IMR-90 (cell line): ENCODE measurements around the gene NAGPA. TPM values are rescaled to one million over a fixed set of nuclear protein-coding genes. Genes with fewer than 3 reads are reported as not detected.

Source experiments
- ATAC-seq: fragments of 200-7000 bp; cut with Tn5 transposase; 2 replicates; pipeline ENCODE4 v1.9.1; 2020; ENCODE audit warnings: low read depth, mild to moderate bottlenecking, moderate library complexity
- BruUV-seq: library from RNA; stranded (reverse); fragments of 400-500 nt; replicated peaks from 2 replicates; lab custom pipeline; 2021; lab: Mats Ljungman, UMichigan
- CTCF ChIA-PET: fragments of 300-600 bp; formaldehyde crosslinking; extraction: SDS; loops from one replicate; lab custom pipeline; 2021; ENCODE audit warnings: antibody characterized with exemption; lab: Yijun Ruan, JAX
- POLR2A ChIA-PET: fragments of 300-600 bp; sonication (Branson Sonifier 250); formaldehyde crosslinking; loops from one replicate; lab custom pipeline; 2022; ENCODE audit warnings: antibody characterized with exemption; ENCODE audit not compliant: unreplicated experiment; lab: Charles Lee
- DNase-seq: peaks from one replicate; pipeline ENCODE4 v3.0.0; 2013
- H2AFZ ChIP-seq: replicated peaks from 2 replicates; pipeline ENCODE3; 2013; ENCODE audit warnings: low read length, mild to moderate bottlenecking; ENCODE audit not compliant: poor library complexity
- H2AK5ac ChIP-seq: 2 replicates; pipeline ENCODE4 v1.6.1; 2013; ENCODE audit warnings: low read depth, low read length, inconsistent platforms
- H2AK9ac ChIP-seq: replicated peaks from 2 replicates; pipeline ENCODE3; 2013; ENCODE audit warnings: mild to moderate bottlenecking, low read depth, low read length, moderate library complexity; ENCODE audit not compliant: poor library complexity
- H2BK120ac ChIP-seq: 2 replicates; pipeline ENCODE4 v1.6.1; 2013; ENCODE audit warnings: low read depth, low read length, inconsistent platforms
- H2BK15ac ChIP-seq: 3 replicates; pipeline ENCODE4 v1.6.1; 2013; ENCODE audit warnings: low read depth, low read length, inconsistent platforms
- H2BK20ac ChIP-seq: 2 replicates; pipeline ENCODE4 v1.6.1; 2013; ENCODE audit warnings: low read depth, mild to moderate bottlenecking, inconsistent platforms, low read length, moderate library complexity
- H2BK5ac ChIP-seq: 2 replicates; pipeline ENCODE4 v1.6.1; 2013; ENCODE audit warnings: mild to moderate bottlenecking, low read depth, low read length, inconsistent platforms; ENCODE audit not compliant: poor library complexity, severe bottlenecking
- H3K14ac ChIP-seq: replicated peaks from 2 replicates; pipeline ENCODE4 v1.6.1; 2013; ENCODE audit warnings: low read depth, low read length, inconsistent platforms
- H3K18ac ChIP-seq: 2 replicates; pipeline ENCODE4 v1.6.1; 2013; ENCODE audit warnings: low read depth, low read length, control low read depth
- H3K23ac ChIP-seq: 2 replicates; pipeline ENCODE4 v1.6.1; 2013; ENCODE audit warnings: low read depth, low read length, inconsistent platforms
- H3K27ac ChIP-seq: 2 replicates; pipeline ENCODE4 v1.5.1; 2013; ENCODE audit warnings: mild to moderate bottlenecking, control low read depth, low read length; ENCODE audit not compliant: insufficient read depth
- H3K27me3 ChIP-seq: 2 replicates; pipeline ENCODE4 v1.6.1; 2013; ENCODE audit warnings: low read length; ENCODE audit not compliant: control insufficient read depth, insufficient read depth
- H3K36me3 ChIP-seq: 2 replicates; pipeline ENCODE4 v1.6.1; 2013; ENCODE audit warnings: low read length, mixed read lengths; ENCODE audit not compliant: control insufficient read depth, insufficient read depth
- H3K4ac ChIP-seq: 2 replicates; pipeline ENCODE4 v1.6.1; 2013; ENCODE audit warnings: low read depth, low read length, inconsistent platforms
- H3K4me1 ChIP-seq: 2 replicates; pipeline ENCODE4 v1.6.1; 2013; ENCODE audit warnings: low read length, mixed read lengths; ENCODE audit not compliant: control insufficient read depth, insufficient read depth
- H3K4me2 ChIP-seq: 2 replicates; pipeline ENCODE4 v1.6.1; 2013; ENCODE audit warnings: low read depth, mild to moderate bottlenecking, control low read depth, low read length, moderate library complexity
- H3K4me3 ChIP-seq: 2 replicates; pipeline ENCODE4 v1.5.1; 2013; ENCODE audit warnings: low read depth, mild to moderate bottlenecking, control low read depth, low read length, moderate library complexity; ENCODE audit not compliant: insufficient read depth
- H3K56ac ChIP-seq: 2 replicates; pipeline ENCODE4 v1.6.1; 2013; ENCODE audit warnings: low read length, inconsistent platforms; ENCODE audit not compliant: insufficient read depth; ENCODE audit errors: extremely low read depth
- H3K79me1 ChIP-seq, 2 experiments: 2 replicates each; pipeline ENCODE4 v1.6.1; 2013; ENCODE audit warnings: low read length in 2 of 2, inconsistent platforms in 1 of 2, low read depth in 1 of 2
- H3K9ac ChIP-seq: 2 replicates; pipeline ENCODE4 v1.6.1; 2013; ENCODE audit warnings: low read depth, low read length, control low read depth
- H3K9me1 ChIP-seq: 2 replicates; pipeline ENCODE4 v1.6.1; 2013; ENCODE audit warnings: low read length, inconsistent platforms; ENCODE audit not compliant: insufficient read depth
- H3K9me3 ChIP-seq: 2 replicates; pipeline ENCODE4 v1.6.1; 2013; ENCODE audit warnings: low read length; ENCODE audit not compliant: control insufficient read depth, insufficient read depth
- H4K20me1 ChIP-seq: 2 replicates; pipeline ENCODE4 v1.6.1; 2013; ENCODE audit warnings: low read length, inconsistent platforms; ENCODE audit not compliant: insufficient read depth
- H4K5ac ChIP-seq: 2 replicates; pipeline ENCODE4 v1.6.1; 2013; ENCODE audit warnings: mild to moderate bottlenecking, low read depth, low read length, control low read depth
- H4K8ac ChIP-seq, 2 experiments: 2 replicates each; pipeline ENCODE4 v1.6.1; 2013; ENCODE audit warnings: low read depth in 2 of 2, low read length in 2 of 2, control low read depth in 1 of 2, inconsistent platforms in 1 of 2
- H4K91ac ChIP-seq: 2 replicates; pipeline ENCODE4 v1.6.1; 2013; ENCODE audit warnings: low read depth, low read length, inconsistent platforms; ENCODE audit not compliant: insufficient read depth
- BHLHE40 ChIP-seq: fragments of 150-350 bp; IDR thresholded peaks from 2 replicates; pipeline ENCODE4 v1.6.1; 2016; ENCODE audit warnings: mild to moderate bottlenecking, low read depth, low read length
- CEBPB ChIP-seq: IDR thresholded peaks from 2 replicates; pipeline ENCODE4 v1.6.1; 2012; ENCODE audit warnings: low read depth, low read length, improper control_type of control experiment
- CHD1 ChIP-seq: IDR thresholded peaks from 2 replicates; pipeline ENCODE4 v1.6.1; 2012; ENCODE audit warnings: low read depth, low read length, improper control_type of control experiment
- ELK1 ChIP-seq: fragments of 150-350 bp; IDR thresholded peaks from 2 replicates; pipeline ENCODE4 v1.6.1; 2016; ENCODE audit warnings: low read depth, mild to moderate bottlenecking, low read length, moderate library complexity, borderline replicate concordance
- FOS ChIP-seq: fragments of 150-350 bp; IDR thresholded peaks from 2 replicates; pipeline ENCODE4 v1.6.1; 2016; ENCODE audit warnings: low read depth, low read length
- MAFK ChIP-seq: IDR thresholded peaks from 2 replicates; pipeline ENCODE4 v1.6.1; 2012; ENCODE audit warnings: low read depth, low read length, improper control_type of control experiment
- MAZ ChIP-seq: IDR thresholded peaks from 2 replicates; pipeline ENCODE4 v1.6.1; 2012; ENCODE audit warnings: low read depth, mild to moderate bottlenecking, low read length, improper control_type of control experiment, moderate library complexity, borderline replicate concordance
- MXI1 ChIP-seq: IDR thresholded peaks from 2 replicates; pipeline ENCODE4 v1.6.1; 2012; ENCODE audit warnings: low read depth, mild to moderate bottlenecking, low read length, moderate library complexity, borderline replicate concordance
- NFE2L2 ChIP-seq: fragments of 150-350 bp; IDR thresholded peaks from 2 replicates; pipeline ENCODE4 v1.6.1; 2016; ENCODE audit warnings: low read depth, mild to moderate bottlenecking, low read length
- POLR2A ChIP-seq: IDR thresholded peaks from 2 replicates; pipeline ENCODE4 v1.6.1; 2012; ENCODE audit warnings: mild to moderate bottlenecking, low read depth, low read length
- RAD21 ChIP-seq: IDR thresholded peaks from 2 replicates; pipeline ENCODE4 v1.6.1; 2012; ENCODE audit warnings: low read length, improper control_type of control experiment
- RCOR1 ChIP-seq: IDR thresholded peaks from 2 replicates; pipeline ENCODE4 v1.6.1; 2012; ENCODE audit warnings: mild to moderate bottlenecking, low read length, improper control_type of control experiment; ENCODE audit not compliant: insufficient replicate concordance
- RFX5 ChIP-seq: IDR thresholded peaks from 2 replicates; pipeline ENCODE4 v1.8.0; 2012; ENCODE audit warnings: low read depth, mild to moderate bottlenecking, low read length, moderate library complexity
- SMC3 ChIP-seq: fragments of 150-350 bp; IDR thresholded peaks from 2 replicates; pipeline ENCODE4 v1.6.1; 2016; ENCODE audit warnings: low read depth, mild to moderate bottlenecking, antibody characterized with exemption, low read length, moderate library complexity
- USF2 ChIP-seq: fragments of 150-350 bp; IDR thresholded peaks from 2 replicates; pipeline ENCODE4 v1.6.1; 2017; ENCODE audit warnings: mild to moderate bottlenecking, antibody characterized with exemption, low read length, low read depth
- WGBS, 2 experiments: methylation state at CpG; one replicate each; pipeline versions ENCODE4 v1.1.5 to v1.1.7; 2013; ENCODE audit warnings: missing lambda C conversion rate in 2 of 2; ENCODE audit not compliant: insufficient read length in 1 of 2; ENCODE audit errors: extremely low coverage in 2 of 2; 5-methylcytosine and 5-hydroxymethylcytosine counted together
- dilution Hi-C: fragments of 300-500 bp; cut with HindIII; formaldehyde crosslinking; loops from one replicate; pipeline ENCODE4 v1.14.3; 2018; ENCODE audit warnings: low sequenced_read_pairs; ENCODE audit not compliant: unreplicated experiment
- in situ Hi-C: fragments of 300-500 bp; cut with MboI; formaldehyde crosslinking; loops from 3 replicates; pipeline ENCODE4 v1.14.3; 2019; ENCODE audit warnings: low sequenced_read_pairs, inconsistent platforms, mixed read lengths
- intact Hi-C: fragments of 100-400 bp; cut with micrococcal nuclease; formaldehyde crosslinking; loops from 2 replicates; pipeline ENCODE4 v1.10.0; 2022
- polyA plus RNA-seq, 3 experiments: library from polyadenylated mRNA; depleted of rRNA; stranded (reverse); fragments of >200 nt; gene quantifications; 2 replicates each; pipeline ENCODE4 v1.2.3, GENCODE V29; 2012; ENCODE audit warnings: low replicate concordance in 1 of 3
- total RNA-seq: library from RNA; depleted of rRNA; stranded (reverse); fragments of >200 nt; gene quantifications from 2 replicates; pipeline ENCODE4 v1.2.3, GENCODE V29; 2012
- TF ChIP-seq, protein P1 (sequence below): conservative IDR thresholded peaks from 2 replicates; pipeline ENCODE4 v1.5.1; 2012; ENCODE audit warnings: mild to moderate bottlenecking, low read depth, low read length, improper control_type of control experiment

The NAGPA gene
- total and polyA plus RNA-seq, 2 of the 4 experiments (the other 2 are of a cell fraction) = 6.5 to 12.2 TPM

DNA sequence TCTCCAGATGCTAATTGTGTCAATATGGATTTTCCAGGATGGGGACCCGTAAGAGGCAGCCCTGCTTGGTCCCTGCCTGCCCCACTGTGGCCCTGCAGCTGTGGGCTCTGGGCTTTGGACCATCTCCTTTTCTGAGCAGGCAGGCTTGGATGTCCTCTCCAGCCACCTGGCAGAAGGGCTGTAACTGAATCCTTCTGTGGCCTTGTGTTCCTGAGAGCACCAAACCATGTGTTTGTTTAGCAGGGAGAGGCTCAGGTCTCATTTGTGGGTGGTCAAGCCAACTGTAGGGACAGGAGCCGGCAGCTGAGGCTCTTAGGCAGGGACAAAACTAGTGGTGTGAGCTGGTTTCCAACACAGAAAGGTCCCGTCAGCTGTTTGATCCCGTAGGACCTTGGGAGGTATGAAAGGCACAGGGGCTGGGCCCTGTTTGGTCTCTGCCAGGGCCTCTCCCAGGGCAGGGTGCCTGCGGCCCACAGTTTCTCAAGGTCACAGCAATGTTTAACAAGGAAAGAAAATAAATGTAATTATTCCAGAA, 57.1 kb downstream of the NAGPA start:
- BruUV-seq = no TSS peak
- dilution Hi-C loops (no loop called here), in situ Hi-C loops (no loop called here), intact Hi-C loops (no loop called here)
- Histone ChIP-seq H2AK9ac (no peak overlapping the region), H3K27me3 (peaks cover 18% of the 10 kb centered on the region), H3K9ac (no peak overlapping the region), H3K4ac (no peak overlapping the region), H4K91ac (no peak overlapping the region), H3K4me2 (no peak overlapping the region), H2BK5ac (no peak overlapping the region), H3K9me3 (no peaks in the 10 kb centered on the region), H2BK20ac (no peak overlapping the region), H3K27ac (no peak overlapping the region), H3K4me3 (no peak overlapping the region), H3K23ac (no peak overlapping the region), H3K4me1 (no peaks in the 10 kb centered on the region), H4K5ac (no peak overlapping the region), H3K36me3 (no peaks in the 10 kb centered on the region), H3K9me1 (no peaks in the 10 kb centered on the region), H2BK15ac (no peak overlapping the region), H4K8ac (no peak overlapping the region), H4K20me1 (no peaks in the 10 kb centered on the region), H3K18ac (no peak overlapping the region), H2AFZ (no peak overlapping the region), H2BK120ac (no peak overlapping the region), H3K14ac (no peak overlapping the region), H3K79me1 (no peaks in the 10 kb centered on the region), H2AK5ac (no peak overlapping the region), H3K56ac (no peak overlapping the region)
- WGBS, 2 experiments = 17% methylated on average over 1 of the region's 5 CpGs; no CpG with 5 or more reads in 1 of the 2 experiments
- ATAC-seq (no peak), DNase-seq (no peak)
- ChIA-PET POLR2A (no interaction called here), CTCF (no interaction called here)
- no peak for TF ChIP-seq SMC3
- TF ChIP-seq CEBPB = no peak
- no peak for TF ChIP-seq POLR2A
- TF ChIP-seq, protein P1, sequence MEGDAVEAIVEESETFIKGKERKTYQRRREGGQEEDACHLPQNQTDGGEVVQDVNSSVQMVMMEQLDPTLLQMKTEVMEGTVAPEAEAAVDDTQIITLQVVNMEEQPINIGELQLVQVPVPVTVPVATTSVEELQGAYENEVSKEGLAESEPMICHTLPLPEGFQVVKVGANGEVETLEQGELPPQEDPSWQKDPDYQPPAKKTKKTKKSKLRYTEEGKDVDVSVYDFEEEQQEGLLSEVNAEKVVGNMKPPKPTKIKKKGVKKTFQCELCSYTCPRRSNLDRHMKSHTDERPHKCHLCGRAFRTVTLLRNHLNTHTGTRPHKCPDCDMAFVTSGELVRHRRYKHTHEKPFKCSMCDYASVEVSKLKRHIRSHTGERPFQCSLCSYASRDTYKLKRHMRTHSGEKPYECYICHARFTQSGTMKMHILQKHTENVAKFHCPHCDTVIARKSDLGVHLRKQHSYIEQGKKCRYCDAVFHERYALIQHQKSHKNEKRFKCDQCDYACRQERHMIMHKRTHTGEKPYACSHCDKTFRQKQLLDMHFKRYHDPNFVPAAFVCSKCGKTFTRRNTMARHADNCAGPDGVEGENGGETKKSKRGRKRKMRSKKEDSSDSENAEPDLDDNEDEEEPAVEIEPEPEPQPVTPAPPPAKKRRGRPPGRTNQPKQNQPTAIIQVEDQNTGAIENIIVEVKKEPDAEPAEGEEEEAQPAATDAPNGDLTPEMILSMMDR = no peak
- TF ChIP-seq BHLHE40 = no peak
- no peak for TF ChIP-seq RCOR1
- TF ChIP-seq CHD1 = no peak
- TF ChIP-seq MXI1 = no peak
- no peak for TF ChIP-seq MAFK
- no peak for TF ChIP-seq RAD21
- no peak for TF ChIP-seq ELK1
- TF ChIP-seq NFE2L2 = no peak
- TF ChIP-seq MAZ = no peak
- TF ChIP-seq FOS = no peak
- TF ChIP-seq RFX5 = no peak
- no peak for TF ChIP-seq USF2
